ENCODE results near the gene CDC45.
"Not testable (repeated sequence)": the region's sequence is repeated elsewhere in the genome, so short reads cannot be mapped to it uniquely, and the experiment has no call there.

CDC45 gene

GRCh38 chr22:19530751-19531150 lies 51.0 kb downstream of the CDC45 start:
- no peak for DNase-seq (ENCODE audit: low read depth in 2 of 2)

- DNase-seq (ENCODE audit: low read depth in 2 of 2) = not testable (repeated sequence)
Measured at GRCh38 chr22:19531327-19531726, 51.6 kb downstream of the CDC45 start.

DNA sequence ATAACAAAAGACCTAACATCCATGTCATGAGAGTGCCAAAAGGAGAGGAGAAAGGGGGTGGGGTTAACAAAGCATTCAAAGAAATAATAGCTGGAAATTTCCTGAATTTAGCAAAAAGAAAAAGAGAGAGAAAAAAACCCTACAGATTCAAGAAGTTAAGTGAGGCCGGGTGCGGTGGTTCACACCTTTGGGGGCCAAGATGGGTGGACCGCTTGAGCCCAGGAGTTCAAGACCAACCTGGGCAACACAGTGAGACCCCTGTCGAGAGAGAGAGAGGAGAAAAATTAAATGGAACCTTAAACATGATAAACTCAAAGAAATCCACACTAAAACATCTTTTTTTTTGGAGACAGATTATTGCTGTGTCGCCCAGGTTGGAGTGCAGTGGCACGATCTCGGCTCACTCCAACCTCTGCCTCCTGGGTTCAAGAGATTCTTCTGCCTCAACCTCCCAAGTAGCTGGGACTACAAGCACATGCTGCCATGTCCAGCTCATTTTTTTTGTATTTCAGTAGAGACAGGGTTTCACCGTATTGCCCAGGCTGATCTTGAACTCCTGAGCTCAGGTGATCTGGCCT lies 53.4 kb downstream of the CDC45 start:
- DNase-seq (ENCODE audit: low read depth in 2 of 2) = no peak

GRCh38 chr22:19533857-19534256 lies 54.1 kb downstream of the CDC45 start:
- DNase-seq (ENCODE audit: low read depth in 2 of 2) = no peak

- DNase-seq (ENCODE audit: low read depth in 2 of 2) = no peak
Measured at GRCh38 chr22:19535001-19535400, 55.3 kb downstream of the CDC45 start.

DNA sequence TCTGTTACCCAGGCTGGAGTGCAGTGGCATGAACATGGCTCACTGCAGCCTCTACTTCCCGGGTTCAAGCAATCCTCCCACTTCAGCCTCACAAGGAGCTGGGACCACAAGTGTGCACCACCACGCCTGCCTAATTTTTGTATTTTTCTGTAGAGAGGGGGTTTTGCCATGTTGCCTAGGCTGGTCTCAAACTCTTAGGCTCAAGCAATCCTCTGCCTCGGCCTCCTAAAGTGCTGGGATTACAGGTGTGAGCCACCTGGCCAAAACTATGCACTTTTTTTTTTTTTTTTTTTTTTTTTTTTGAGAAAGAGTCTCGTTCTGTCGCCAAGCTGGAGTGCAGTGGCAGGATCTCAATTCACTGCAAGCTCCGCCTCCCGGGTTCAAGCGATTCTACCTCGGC lies 56.8 kb downstream of the CDC45 start:
- no peak for DNase-seq (ENCODE audit: low read depth in 2 of 2)

DNA sequence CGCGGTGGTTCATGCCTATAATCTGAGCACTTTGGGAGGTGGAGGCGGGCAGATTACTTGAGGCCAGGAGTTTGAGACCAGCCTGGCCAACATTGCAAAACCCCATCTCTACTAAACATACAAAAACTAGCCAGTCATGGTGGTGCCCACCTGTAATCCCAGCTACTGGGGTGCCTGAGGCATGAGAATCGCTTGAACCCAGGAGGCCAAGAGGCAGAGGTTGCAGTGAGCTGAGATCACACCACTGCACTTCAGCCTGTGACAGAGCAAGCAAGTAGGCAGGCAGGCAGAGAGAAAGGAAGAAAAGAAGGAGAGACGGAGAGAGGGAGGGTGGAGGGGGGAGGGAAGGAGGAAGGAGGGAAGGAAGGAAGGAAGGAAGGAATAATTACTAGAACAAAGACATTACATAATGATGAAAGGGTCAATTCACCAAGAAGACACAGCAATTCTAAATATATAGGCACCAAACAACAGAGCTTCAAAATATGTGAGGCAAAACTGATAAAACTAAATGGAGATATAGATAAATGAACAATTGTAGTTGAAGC lies 58.3 kb downstream of the CDC45 start:
- no peak for DNase-seq (ENCODE audit: low read depth in 2 of 2)

DNA sequence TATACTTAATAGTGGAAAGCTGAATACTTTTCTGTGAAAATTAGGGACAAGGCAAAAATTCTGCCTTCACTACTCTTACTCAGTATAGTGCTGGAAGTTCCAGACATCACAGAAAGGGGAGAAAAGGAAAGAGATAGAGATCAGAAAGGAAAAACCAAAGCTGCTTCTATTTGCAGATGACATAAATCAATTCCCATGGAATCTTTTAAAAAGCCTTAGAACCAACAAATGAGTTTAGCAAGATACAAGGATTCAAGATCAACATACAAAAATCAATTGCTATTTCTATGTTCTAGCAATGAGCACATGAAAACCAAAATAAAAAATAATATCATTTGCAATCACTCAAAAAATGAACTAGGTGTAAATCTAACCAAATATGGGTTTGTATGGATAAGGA lies 60.7 kb downstream of the CDC45 start:
- no peak for DNase-seq (ENCODE audit: low read depth in 2 of 2)

GRCh38 chr22:19543970-19544708 lies 64.4 kb downstream of the CDC45 start:
- no peak for DNase-seq (ENCODE audit: low read depth in 2 of 2)

- DNase-seq (ENCODE audit: low read depth in 2 of 2) = no peak
Measured at GRCh38 chr22:19545935-19546207, 66.2 kb downstream of the CDC45 start.

- DNase-seq (ENCODE audit: low read depth in 2 of 2) = no peak
Measured at GRCh38 chr22:19546680-19547079, 67.0 kb downstream of the CDC45 start.

- no peak for DNase-seq (ENCODE audit: low read depth in 2 of 2)
Measured at GRCh38 chr22:19547620-19548019, 67.9 kb downstream of the CDC45 start.

GRCh38 chr22:19548427-19548826 lies 68.7 kb downstream of the CDC45 start:
- DNase-seq (ENCODE audit: low read depth in 2 of 2) = not testable (repeated sequence)

DNA sequence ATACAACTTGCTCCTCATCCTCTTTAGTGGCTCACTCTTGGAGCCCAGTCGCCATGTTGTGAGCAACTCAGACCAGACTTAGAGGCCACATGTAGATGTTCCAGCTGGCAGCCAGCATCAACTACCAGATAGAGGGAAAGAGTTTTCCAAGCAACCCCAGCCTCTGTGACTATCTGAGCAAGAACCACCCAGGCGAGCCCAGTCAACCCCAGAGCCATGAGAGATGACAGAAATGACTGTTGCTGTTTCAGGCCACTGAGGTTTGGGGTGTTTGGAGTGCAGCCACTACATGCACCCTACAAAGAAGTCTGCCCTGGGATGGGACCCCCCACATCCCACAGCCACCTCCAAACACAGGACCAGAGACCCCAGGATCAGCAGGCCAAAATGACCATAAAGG lies 69.2 kb downstream of the CDC45 start:
- no peak for DNase-seq (ENCODE audit: low read depth in 2 of 2)

DNA sequence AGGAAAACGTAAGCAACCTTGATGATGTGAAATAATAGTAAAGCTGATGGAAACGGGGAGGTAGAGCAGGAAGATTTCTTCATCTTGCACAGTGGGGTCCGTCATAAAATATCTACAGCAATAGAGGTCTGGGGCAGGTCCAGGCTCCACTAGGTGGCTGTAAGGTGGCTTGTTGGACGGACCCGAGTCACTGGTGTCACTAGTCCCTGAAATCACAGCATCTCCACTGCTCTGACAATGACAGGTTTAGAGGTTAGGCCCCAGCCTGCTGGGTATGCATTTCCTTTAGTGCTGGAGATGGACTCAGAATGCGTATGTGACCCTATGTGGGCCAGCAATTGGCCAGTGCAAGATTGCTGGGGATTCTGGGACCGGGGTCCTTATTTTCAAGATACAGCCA lies 69.7 kb downstream of the CDC45 start:
- no peak for DNase-seq (ENCODE audit: low read depth in 2 of 2)

DNA sequence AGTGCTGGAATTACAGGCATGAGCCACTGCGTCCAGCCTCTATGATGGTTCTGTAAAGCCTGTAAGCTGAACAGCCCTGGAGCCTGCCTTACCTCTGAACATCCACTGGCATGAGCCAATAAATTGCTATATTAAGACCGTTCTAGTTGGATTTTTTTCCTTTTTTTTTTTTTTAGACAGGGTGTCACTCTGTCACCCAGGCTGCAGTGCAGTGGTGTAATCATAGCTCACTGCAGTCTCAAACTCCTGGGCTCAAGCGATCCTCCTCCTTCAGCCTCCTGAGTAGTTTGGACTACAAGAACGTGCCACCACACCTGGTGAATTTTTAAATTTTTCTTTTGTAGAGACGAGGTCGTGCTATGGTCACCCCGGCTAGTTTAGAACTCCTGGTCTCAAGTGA lies 70.7 kb downstream of the CDC45 start:
- no peak for DNase-seq (ENCODE audit: low read depth in 2 of 2)

- DNase-seq (ENCODE audit: low read depth in 2 of 2) = no peak
Measured at GRCh38 chr22:19553201-19553600, 73.5 kb downstream of the CDC45 start.

GRCh38 chr22:19554834-19555404 lies 75.2 kb downstream of the CDC45 start:
- no peak for DNase-seq (ENCODE audit: low read depth in 2 of 2)

DNA sequence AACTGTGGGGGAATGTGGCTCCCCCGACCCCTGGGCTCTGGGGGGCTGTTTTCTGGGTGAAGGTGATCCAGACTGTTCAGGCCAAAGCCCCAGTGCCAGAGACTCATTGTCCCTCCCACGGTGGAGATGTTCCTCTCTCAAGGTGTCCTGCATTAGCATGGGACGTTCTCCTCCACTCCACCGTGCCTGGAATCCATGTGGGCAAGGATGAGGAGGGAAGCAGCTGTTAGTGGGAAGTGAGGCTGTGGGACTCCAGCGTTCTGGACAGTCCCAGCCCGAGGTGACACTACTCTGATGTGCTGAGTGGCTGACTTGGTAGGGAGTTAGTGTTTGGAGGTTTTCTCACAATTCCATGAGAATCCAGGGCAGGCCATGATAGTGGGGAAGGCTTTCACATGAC lies 75.9 kb downstream of the CDC45 start:
- DNase-seq (ENCODE audit: low read depth in 2 of 2) = no peak

- no peak for DNase-seq (ENCODE audit: low read depth in 2 of 2)
Measured at GRCh38 chr22:19556963-19557545, 77.3 kb downstream of the CDC45 start.

- no peak for DNase-seq (ENCODE audit: low read depth in 2 of 2)
Measured at GRCh38 chr22:19559324-19559811, 79.6 kb downstream of the CDC45 start.

DNA sequence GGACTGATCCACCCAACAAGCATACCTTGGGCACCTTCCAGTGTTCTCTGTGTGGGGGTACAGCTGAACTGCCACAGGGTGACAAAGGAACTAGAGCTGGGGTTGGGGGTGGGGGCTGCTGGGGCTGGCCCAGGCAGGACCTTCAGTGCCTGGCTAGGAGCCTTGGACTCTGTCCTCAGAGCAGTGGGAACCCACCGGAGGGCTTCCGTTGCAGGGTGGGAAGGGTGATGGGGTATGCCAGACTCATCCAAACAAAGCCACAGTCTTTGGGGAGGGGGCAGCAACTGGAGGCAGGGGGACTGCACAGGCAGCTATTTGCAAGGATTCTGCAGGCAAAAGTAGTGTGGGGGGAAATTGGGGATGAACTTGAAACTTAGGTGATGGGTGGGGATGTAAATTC lies 80.2 kb downstream of the CDC45 start:
- no peak for DNase-seq (ENCODE audit: low read depth in 2 of 2)
